ENCODE results near the gene ARFRP1.

ARFRP1 gene

GRCh38 chr20:63690898-63691710, 16.7 kb downstream of the ARFRP1 start:
- DNase-seq (ENCODE audit: low spot score) = no peak

GRCh38 chr20:63690003-63690897, 17.5 kb downstream of the ARFRP1 start:
- no peak for DNase-seq (ENCODE audit: low spot score)

GRCh38 chr20:63689046-63690002, 18.5 kb downstream of the ARFRP1 start:
- no peak for DNase-seq (ENCODE audit: low spot score)

DNA sequence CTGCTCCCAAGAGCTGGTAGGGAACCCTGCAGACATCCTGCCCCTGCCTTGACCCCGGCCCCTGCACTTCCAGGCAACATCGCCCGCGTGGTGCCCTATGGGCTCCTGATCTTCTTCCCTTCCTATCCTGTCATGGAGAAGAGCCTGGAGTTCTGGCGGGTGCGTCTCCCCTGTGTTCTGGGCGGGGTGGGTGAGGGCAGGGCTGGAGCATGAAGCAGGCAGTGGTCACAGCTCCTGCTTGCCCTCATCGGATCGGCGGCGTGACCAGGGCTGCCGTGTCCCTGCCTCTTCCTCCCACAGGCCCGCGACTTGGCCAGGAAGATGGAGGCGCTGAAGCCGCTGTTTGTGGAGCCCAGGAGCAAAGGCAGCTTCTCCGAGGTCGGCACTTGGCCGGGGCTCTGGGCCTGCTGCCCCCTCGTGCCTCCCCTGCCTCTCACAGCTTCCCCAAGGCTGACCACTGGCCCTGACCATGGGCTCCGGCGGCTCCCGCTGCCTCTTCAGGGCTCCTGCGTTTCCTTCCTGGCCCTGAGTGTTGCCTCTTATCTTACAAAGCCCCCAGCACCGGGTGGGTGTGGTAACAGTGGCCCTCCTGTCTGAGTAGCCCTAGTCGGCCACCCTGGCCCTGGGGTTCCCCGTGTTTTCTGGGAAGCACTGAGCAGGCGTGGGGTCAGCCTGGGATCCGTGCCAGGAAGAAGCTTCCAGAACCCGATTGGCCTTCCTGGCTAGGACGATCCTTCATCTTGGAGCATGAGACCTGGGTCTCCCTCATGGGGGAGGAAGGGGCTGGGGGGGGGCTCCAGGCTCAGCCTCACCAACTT, 19.3 kb downstream of the ARFRP1 start:
- no peak for DNase-seq (ENCODE audit: low spot score)

GRCh38 chr20:63687419-63688178, 20.2 kb downstream of the ARFRP1 start:
- no peak for DNase-seq (ENCODE audit: low spot score)

DNA sequence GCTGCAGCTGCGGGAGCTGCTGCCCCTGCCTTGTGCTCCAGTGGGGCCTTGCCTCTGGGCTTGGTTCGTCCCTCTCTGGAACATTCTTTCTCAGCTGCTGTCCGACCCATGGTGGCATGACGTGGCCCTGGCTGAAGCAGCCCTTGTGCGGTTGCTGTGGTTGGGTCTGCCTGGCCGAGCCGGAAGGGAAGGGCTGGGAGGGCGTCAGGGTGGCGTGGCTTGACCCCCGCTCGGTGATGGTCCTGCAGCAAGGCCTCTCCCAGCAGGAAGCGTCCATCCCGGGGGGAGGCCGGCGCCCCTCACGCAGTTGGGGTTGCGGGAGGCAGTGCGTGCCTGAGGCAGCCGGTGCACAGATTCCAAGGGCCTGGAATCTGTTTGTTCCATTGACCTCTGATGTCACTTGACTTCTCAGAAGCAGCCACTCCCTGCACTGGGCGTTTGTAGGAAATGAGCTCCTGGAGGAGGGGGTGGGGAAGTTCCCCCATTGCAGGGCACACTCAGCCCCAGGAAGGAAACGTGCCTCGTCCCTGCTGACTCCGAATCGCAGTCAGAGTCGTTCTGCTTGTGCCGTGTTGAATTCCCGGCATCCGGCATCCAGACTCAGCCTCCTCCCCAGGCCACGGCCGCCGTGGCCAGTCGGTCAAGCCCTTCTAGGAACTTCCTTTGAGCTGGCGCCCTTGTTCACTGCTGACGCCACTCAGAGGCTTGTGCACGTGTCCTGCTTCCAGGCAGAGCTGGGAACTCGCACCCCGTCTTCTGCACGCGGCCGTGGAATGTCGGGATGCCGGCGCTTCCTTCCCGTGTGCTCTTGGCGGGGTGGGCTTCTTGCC, 21.1 kb downstream of the ARFRP1 start:
- no peak for DNase-seq (ENCODE audit: low spot score)

DNA sequence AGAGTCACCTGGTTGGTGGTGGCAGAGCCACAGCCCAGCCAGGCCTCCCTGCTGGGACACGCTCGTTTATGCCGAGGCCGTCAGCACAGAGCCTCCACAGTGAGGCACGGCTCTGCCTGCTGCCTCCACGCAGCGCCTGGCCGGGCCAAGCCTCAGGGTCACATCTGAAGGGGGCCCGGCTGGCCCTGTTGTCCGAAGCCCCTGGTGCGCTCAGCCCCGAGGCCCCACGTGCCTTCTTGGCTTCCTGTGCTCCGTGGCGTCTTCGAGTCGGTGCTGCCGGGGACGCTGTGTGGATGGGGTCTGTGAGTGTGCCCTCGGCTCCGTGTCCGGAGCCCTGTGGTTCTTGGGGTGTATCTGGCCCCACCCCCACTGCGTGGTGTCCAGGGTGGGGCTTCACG, 21.7 kb downstream of the ARFRP1 start:
- no peak for DNase-seq (ENCODE audit: low spot score)

- DNase-seq (ENCODE audit: low spot score) = no peak
Measured at GRCh38 chr20:63685269-63686026, 22.3 kb downstream of the ARFRP1 start.

DNA sequence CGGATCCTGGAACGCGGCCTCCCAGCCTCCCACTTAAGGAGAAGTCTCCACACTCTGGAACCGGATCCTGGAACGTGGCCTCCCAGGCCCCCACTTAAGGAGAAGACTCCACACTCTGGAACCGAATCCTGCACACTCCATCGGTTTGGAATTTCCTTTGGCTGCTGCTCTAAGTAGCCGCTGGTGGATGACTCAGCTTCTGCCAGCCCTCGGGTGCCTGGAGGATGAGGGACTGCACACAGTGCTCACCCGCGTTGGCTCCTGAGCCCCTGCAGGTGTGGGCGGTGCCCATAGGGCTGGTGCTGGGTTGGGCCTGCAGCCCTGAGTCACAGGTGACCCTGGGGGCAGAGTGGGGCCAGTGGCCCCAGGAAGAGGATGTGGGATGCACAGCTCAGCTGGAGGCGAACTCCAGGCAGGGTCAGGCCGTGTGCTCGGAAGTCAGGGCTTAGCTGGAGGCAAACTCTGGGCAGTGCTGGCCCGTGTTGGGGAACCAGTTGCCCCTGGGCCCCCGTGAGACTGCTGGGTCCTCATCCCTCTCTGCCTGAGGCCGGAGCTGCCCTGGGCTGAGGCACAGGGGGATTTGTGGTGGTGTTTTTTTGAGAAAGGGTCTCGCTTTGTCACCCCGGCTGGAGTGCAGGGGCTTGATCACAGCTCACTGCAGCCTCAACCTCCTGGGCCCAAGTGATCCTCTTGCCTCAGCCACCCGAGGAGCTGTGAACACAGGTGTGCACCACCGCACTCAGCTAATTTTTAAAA, 25.2 kb downstream of the ARFRP1 start:
- no peak for DNase-seq (ENCODE audit: low spot score)

- no peak for DNase-seq (ENCODE audit: low spot score)
Measured at GRCh38 chr20:63681609-63682142, 26.1 kb downstream of the ARFRP1 start.

- no peak for DNase-seq (ENCODE audit: low spot score)
Measured at GRCh38 chr20:63680857-63681608, 26.7 kb downstream of the ARFRP1 start.

DNA sequence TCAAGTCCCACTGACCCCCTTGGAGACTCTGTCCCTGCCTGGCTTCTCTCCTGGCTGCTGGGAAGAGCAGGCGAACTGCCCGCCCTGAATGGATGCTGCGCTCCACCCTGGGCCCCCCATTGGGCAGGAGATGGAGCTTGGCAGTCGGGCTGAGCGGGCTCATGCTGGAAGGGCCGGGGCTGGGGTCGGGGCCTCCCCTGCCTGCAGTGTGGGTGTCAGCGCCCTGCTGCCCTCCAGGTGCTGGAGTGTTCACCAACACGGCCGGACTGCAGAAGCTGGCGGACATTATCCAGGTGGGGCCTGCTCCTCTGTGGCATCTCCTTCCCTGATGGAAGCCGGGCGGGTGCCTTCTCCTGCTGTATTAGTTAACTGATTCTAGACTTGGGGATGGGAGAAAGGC, 27.3 kb downstream of the ARFRP1 start:
- DNase-seq (ENCODE audit: low spot score) = no peak

DNA sequence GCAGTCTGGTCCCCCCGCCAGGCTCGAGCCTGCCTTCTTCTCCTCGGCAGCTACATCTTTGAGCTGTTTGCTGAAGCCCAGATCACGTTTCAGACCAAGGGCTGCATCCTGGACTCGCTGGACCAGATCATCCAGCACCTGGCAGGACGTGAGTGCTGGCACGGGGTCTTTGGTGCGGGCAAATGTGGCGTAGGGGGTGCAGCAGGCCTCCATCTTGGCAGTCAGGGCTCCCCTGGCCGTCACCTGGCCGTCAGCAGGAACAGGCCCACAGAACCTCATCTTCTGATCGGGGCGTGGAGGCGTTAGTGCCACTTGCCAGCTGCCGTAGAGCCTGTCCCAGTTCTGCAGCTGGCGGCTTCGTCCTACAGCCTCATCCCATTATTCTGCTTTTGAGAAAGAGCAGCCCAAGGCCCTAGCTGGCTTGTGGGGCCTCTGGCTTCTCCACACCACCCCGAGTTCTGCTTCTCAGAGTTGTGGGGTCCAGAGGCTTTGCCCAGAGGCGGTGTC, 27.9 kb downstream of the ARFRP1 start:
- no peak for DNase-seq (ENCODE audit: low spot score)

- no peak for DNase-seq (ENCODE audit: low spot score)
Measured at GRCh38 chr20:63678667-63679465, 28.9 kb downstream of the ARFRP1 start.

DNA sequence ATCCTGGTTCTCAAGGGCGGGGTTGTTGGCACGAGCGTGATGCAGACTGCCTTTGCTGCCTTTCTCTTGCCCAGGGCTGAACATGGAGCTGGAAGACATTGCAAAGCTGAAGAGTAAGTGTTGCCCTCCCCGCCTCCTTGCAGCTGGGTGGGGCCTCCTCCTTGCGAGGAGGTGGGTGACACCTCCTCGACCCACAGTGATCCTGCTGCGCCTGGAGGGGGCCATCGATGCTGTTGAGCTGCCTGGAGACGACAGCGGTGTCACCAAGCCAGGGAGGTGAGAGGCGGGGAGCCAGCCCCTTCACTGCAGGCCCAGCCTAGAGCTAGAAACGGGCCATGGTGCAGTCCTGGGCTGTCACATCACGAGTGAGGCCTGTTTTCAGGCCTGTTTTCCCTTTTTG, 29.7 kb downstream of the ARFRP1 start:
- DNase-seq (ENCODE audit: low spot score) = no peak
